T-helper 2 cell (primary cell): ENCODE results near the gene CYP2E1.
"Not testable (repeated sequence)": the region's sequence is repeated elsewhere in the genome, so short reads cannot be mapped to it uniquely, and the experiment has no call there.

Experiments used
- DNase-seq, 5 experiments: peaks; one replicate each; pipeline versions ENCODE4 v3.0.0 to v3.0.0-alpha.2; 2012 to 2022

Gene CYP2E1

DNA sequence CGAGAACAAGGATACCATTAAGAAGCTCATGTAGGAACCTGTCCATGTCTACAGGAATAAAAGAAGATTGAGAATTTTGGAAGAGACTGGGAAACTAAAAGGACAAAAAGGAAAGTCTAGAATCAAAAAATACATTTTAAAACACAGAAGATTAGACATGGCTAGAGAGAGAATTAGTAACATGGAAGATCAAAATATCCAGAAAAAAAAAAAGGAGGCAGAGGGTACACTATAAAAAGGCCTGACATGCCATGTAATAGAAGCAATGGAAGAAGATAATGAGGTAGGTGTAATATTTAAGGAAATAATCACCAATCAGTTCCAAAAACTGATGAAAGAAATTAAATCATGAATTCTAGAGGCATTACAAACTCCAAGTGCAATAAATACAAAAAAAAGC is 46.3 kb downstream of the CYP2E1 start:
- not testable (repeated sequence) for DNase-seq

- not testable (repeated sequence) for DNase-seq
Measured at GRCh38 chr10:133577037-133577436, 49.9 kb downstream of the CYP2E1 start.
